ENCODE data around the gene AHRR. TPM values are rescaled to one million over a fixed set of nuclear protein-coding genes. Genes with fewer than 3 reads are reported as not detected.

AHRR gene
- total and polyA plus RNA-seq, 9 of the 15 experiments (the other 6 are each of a cell fraction or from before 2014, with no cell fraction given): 0.06 to 1.6 (median 0.75) TPM; not detected in 1

DNA sequence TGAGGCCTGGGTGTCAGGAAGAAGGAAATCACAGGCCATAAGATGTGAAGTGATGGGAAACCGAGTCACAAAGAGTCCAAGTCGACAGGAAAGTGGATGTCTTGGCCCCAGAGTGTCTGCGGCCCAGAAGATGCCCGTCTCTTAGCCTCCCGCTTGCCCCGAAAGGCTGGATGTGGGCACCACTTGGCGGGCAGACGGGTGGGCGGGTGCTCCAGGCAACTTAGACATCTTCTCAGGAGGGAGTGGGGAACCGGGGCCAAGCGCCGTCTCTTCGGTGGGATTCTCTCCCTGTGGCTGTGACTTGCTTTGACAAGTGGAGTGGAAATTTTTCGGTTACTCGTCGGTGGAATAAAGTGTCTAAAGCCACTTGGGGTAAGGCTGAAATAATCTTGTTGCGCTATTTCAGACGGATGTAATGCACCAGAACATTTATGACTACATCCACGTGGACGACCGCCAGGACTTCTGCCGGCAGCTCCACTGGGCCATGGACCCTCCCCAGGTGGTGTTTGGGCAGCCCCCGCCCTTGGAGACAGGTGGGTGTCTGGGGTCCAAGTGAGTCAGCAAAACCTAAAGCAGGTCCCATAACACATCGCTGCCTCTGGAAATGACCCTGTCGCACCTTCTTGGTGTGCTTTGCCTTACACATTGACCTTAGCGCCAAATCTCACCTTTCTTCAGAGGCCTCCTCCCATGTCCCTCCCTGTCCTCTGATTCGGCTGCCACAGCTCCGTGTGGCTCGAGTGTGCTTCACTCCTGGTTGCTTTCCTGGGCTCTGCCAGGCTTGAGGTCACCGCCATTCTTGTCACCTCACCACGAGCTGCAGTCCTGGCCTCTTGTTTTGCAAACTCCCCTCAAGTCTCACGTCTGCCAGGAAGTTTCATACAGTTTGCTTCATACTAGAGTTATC is 101.1 kb downstream of the AHRR start:
- TF ChIP-seq, protein P1, sequence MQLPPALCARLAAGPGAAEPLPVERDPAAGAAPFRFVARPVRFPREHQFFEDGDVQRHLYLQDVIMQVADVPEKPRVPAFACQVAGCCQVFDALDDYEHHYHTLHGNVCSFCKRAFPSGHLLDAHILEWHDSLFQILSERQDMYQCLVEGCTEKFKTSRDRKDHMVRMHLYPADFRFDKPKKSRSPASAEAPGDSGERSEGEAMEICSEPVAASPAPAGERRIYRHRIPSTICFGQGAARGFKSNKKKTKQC (CRISPR knock-in tag; IDR thresholded peaks at IDR 0.05): no peak
- no peak for TF ChIP-seq FOXK2 (conservative IDR thresholded peaks at IDR 0.05 in 1 of 2, IDR thresholded peaks at IDR 0.05 in 1 of 2; ENCODE audit: low read depth in 2 of 2)
- no peak for TF ChIP-seq ZNF282 (CRISPR knock-in tag; IDR thresholded peaks at IDR 0.05)
- TF ChIP-seq MTF1 (CRISPR knock-in tag; IDR thresholded peaks at IDR 0.05; ENCODE audit: borderline replicate concordance): no peak
- no peak for TF ChIP-seq BRF1 (IDR thresholded peaks at IDR 0.05; ENCODE audit: borderline replicate concordance, extremely low read depth, insufficient read length)
- no peak for TF ChIP-seq NCOA4 (IDR thresholded peaks at IDR 0.05; ENCODE audit: partially characterized antibody)
- DNase-seq (ENCODE audit: extremely low read depth in 1 of 4, low spot score in 3 of 4): no peak
- H3K27me3 ChIP-seq (ENCODE audit: control insufficient read depth in 2 of 2, insufficient read depth in 2 of 2, low read length in 2 of 2): peaks cover 4 to 49% of the 10 kb centered on the region in 2 experiments; a peak in 4 of 5 replicates
- ChIA-PET POLR2A (interaction anchor here (0.7 kb wide), 1 partner anchor 12 kb away, joined by 3 read pairs; no protein-coding TSS in a partner anchor), CTCF (ENCODE audit: low intra/inter-chr PET ratio) (no interaction called here)
- H3K4me3 ChIP-seq: no peak overlapping the region
- no peaks in the 10 kb centered on the region for H3K9me3 ChIP-seq (replicated peaks; ENCODE audit: control insufficient read depth, insufficient read depth, low read depth, low read length)
- H3K9ac ChIP-seq (ENCODE audit: insufficient read depth in 1 of 2, low read depth in 2 of 2, low read length in 2 of 2): no peak overlapping the region; a peak in 1 of 4 replicates
- H3K27ac ChIP-seq (ENCODE audit: extremely low read depth, low read depth, low read length): no peak overlapping the region
- ATAC-seq: no peak
- intact Hi-C loops (cut with micrococcal nuclease) (no loop called here), in situ Hi-C loops (cut with MboI) (no loop called here)
- no TSS peak for BruUV-seq (replicated peaks)
- no peaks in the 10 kb centered on the region for H4K20me1 ChIP-seq (replicated peaks; ENCODE audit: control insufficient read depth, insufficient read depth, low read length)
- H3K79me2 ChIP-seq (ENCODE audit: control insufficient read depth, insufficient read depth, low read length): no peaks in the 10 kb centered on the region
- H2AFZ ChIP-seq (ENCODE audit: low read depth, low read length): no peak overlapping the region
- FAIRE-seq: peak; percentile 67
- H3K36me3 ChIP-seq (ENCODE audit: control insufficient read depth, insufficient read depth, low read length): no peaks in the 10 kb centered on the region
- 29% methylated on average over 32 of the region's 32 CpGs for WGBS (ENCODE audit: insufficient coverage, low coverage, missing lambda C conversion rate)
- H3K4me1 ChIP-seq (replicated peaks in 1 of 2; ENCODE audit: control insufficient read depth in 2 of 2, insufficient read depth in 2 of 2, low read length in 2 of 2): peaks cover 0 to 34% of the 10 kb centered on the region in 2 experiments; a peak in 2 of 5 replicates
- no peak overlapping the region for H3K4me2 ChIP-seq (ENCODE audit: insufficient read depth, low read length)
- no peaks in the 10 kb centered on the region for H3K9me1 ChIP-seq (ENCODE audit: control insufficient read depth, insufficient read depth, low read length)
